Activated T-helper 1 cell treated with anti-CD3 and anti-CD28 coated beads, Interleukin-2, amount 50 U/mL, for 16 hours (primary cell): ENCODE data around the gene APOBEC3B.
"Not testable (repeated sequence)": the region's sequence is repeated elsewhere in the genome, so short reads cannot be mapped to it uniquely, and the experiment has no call there.

Source experiments
- DNase-seq, 2 donors: peaks; one replicate each; pipeline ENCODE4 v3.0.0-alpha.2; 2020; ENCODE audit warnings: low read depth in 1 of 2, low spot score in 1 of 2

The APOBEC3B gene

DNA sequence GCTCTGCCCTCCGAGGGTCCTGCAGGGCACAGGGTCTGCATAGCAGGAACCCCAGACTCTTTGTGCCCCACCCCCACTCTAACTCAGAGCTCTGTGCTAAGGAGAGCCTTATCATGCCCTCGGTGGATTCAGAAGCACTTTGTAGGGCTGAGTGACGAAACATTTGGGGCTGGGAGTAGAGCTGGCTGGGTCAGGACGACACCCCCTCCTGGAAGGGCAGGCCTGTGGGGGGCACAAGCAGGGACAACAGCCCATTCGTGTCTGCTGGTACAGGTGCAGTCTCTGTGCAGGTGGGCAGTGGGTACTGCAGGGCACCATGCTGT lies 15.8 kb upstream of the APOBEC3B start:
- DNase-seq, result no peak

DNA sequence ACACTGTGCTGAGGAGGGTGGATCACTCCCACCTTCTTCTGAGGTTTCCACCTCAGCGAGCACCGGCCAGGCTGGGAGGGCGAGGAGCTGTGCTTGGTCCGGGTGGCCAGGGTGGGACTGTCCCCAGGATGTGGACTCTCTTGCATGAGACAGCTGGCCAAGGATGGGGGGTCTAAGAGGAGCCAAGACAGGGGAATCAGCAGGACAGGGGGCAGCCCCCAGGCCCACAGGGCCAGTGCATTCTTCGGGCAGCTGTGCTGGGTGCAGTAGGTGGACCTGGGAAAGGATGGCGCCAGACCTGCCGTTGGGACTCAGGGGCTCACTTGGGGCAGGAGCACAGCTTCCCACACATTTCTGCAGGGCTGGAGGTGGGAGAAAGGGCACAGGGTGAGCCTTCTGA lies 15.2 kb upstream of the APOBEC3B start:
- DNase-seq, result no peak

DNA sequence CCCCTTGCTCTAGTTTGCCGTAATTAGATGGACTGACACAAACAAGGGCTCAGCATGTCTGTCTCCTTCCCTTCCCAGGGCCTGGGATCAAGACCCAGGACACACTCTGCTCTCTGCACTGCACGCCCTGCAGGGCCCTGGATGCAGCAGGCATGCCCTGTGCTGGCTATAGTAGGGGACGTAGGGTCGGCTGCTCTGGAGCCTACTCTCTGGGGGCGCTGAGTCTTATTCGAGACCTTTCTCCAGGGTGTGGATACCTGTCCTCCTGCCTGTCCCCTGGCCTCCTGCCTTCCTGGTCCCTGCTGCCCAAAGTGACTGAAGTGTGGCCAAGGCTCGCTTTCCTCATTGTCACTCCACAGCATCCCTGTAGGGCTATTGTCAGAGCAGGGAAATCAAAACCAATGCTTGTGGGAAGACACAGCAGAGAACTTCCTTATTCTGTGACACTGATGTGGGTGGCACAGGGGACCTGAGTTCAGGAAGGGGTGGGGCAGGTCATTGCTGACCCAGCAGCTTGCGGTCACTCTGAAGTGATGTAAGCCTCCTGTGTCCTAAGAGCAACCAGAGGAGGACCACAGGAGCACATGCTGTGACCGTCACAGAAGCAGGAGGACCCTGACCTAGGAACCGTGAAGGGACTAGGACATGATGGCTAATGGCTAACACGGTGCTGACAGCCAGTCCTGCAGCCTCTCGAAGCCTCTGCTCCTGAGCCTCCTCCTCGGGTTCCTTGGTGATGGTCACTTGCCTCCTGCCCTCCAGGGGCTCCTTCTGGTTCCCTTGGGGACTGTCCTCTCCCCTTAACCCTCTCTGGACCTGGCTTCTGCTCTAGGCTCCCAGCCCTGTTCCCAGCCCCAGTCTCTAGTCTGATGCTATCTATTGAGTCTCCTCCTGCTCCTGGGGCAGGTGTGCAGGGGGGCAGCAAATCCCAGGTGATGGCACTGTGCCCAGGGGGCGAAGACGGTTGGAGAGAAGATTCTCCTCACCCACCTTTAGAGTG lies 14.4 kb upstream of the APOBEC3B start:
- DNase-seq, result no peak

DNA sequence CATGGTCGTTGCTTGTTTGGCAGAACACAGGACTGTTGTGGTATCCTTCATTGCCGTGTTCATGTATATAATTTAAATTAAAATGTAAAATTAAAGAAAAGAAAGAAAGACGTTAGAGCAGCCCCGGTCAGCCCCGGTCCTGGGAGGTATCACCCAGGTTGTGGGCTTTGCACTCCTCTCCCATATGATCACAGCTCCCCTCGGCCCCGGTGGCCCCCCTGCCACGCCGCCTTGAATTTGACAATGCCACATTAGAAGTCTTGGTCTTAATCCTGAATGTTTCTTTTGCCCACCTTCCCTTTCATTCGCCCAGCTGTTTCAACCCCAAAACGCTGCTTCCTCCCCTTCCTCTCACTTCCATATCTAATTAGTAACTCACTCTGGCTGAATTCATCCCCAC lies 13.3 kb upstream of the APOBEC3B start:
- no peak for DNase-seq

DNA sequence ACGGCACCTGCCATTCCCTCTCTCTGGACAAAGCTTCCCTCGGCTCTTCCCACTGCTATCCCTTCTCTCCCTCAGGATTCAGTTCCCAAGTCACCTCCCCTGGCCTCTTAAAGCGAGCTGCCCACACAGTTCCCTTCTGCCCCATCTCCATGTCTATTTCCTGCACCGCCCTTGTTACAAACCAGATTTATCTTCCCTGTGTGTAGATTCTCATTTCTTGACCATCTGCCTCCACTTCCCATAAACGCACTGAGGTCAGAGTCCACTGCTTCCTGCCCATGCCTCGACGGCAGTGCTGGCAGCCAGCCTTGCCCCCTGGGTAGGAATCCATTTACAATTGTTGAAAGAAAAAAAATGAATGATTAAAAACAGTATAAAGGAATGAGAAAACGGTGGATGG lies 11.6 kb upstream of the APOBEC3B start:
- no peak for DNase-seq

DNA sequence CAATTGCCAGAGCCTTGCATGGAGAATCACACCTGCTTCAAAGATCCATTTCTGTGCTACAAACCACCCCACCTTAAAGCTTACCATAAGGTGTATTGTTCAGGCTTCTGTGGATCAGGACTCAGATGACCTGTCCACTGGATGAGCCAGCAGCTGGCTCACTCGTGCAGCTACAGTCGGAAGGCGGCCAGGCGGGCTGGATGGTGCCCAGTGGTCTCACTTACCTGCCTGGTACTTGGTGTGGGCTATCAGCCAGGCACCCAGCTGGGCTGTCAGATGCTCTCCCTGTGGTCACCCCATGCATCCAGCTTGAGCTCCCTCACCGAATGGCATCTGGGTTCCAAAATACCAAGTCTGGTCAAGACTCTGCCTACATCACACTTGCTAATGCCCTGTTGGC lies 10.9 kb upstream of the APOBEC3B start:
- no peak for DNase-seq

DNA sequence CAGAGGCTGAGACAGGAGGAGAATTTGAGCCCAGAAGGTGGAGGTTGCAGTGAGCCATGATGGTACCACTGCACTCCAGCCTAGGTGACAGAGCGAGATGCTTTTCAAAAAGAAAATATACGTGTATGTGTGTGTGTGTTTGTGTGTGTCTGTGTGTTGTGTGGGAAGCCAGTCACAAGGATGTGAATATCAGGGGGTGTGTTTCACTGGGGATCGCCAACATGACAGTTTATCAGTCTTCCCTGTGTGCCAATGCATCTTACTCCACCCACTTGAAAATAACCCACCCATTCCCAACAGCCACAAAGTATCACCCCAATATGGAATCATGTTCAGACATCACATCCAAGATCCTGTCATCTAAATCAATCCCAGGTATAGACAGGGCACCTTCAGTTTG lies 10.4 kb upstream of the APOBEC3B start:
- DNase-seq, result no peak

DNA sequence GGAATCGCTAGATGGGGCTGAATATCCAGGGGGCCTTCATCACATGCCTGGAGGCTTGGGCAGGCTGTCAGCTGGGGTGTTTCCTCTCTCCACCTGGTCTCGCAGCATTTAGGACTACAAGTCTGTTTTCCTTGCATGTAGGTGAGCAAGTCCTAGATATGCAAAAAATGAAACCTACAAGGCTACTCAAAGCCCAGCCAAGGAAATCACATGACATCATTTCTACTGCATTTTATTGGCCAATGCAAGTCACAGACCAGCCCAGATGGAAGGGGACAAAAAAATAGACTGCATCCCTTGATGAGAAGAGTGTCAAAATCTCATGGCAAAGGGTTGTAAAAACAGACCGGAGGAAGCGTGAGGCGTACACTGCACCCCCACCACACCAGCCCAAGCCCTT lies 9.6 kb upstream of the APOBEC3B start:
- no peak for DNase-seq

DNA sequence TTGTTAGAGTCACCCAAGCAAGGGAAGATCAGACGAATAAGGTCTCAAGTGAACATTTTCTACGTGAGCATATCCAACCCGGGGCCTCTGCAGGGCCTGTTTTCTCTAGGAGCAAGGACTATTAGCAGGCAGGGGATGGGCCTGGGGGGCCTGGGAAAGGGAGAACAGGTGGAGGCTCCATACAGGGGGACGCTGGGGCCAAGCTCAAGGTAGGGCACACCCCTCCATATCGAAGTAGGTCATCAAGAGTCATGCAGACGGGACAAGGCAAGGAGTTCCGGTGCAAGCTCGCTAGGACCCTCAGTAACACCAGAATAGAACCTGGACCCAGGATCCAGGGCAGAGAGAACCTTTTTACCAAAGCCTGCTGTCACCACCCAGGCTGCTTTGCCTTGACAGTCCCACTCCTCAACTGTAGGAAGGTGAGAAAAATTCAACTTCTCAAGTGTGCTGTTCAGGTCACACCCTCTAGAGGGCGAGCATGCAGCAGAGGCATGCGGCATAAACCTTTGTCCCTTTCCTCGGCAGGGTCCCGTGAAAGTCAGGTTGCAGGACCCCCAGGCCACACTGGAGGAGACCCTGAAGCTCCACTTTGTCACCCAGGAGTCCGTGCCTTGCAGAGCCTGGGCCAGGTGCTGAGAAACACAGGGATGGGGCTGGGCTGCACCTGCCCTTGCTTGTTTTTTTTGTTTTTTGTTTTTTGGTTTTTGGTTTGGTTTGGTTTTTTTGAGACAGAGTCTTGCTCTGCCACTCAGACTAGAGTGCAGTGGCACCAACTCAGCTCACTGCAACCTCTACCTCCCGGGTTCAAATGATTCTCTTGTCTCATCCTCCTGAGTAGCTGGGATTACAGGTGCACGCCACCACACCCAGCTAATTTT lies 8.6 kb upstream of the APOBEC3B start:
- DNase-seq, result peak in 1 of 2 donors; percentile 32

DNA sequence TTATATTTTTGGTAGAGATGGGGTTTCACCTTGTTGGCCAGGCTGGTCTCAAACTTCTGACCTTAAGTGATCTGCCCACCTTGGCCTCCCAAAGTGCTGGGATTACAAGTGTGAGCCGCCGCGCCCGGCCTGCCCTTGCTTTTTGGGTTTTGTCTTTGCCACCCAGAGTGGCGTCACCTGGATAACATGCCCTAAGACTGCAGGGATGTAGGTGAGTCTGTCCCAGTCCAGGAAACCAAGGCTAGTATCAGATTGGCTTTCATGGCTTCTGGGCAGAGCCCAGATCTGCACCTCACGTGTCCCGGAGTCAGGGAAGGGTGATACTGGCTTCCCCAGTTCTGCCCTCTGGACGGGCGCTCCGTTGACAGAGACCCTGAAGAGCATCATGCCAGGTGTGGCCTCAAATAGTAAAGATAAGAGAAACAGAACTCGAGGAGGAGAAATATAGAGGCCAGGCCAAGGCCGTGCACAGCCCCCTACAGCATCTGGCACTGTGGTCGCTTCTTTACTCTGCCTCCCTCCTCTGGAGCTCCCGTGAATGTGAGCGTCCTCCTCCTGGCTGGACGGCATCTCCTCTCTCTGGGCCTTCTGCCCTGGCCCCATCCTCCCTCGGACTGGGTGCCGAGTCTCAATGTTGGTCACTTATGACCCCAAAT lies 7.8 kb upstream of the APOBEC3B start:
- no peak for DNase-seq

DNA sequence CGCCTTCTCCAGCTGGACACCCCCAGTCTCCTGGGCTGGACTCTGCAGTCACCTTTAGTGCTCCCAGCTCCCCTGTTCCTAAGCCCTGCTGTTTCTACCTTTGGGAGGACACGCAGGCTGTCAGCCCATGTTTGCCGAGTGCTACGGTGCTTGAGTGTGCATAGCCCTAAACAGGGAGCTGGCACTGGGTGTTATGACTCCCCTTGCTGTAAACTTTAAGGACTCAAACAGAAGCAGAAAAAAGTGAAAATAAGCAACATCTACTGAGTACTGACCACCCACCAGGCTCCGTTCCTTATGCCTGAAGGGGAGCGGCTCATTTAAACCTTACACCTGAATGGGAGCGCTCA lies 7.3 kb upstream of the APOBEC3B start:
- no peak for DNase-seq

DNA sequence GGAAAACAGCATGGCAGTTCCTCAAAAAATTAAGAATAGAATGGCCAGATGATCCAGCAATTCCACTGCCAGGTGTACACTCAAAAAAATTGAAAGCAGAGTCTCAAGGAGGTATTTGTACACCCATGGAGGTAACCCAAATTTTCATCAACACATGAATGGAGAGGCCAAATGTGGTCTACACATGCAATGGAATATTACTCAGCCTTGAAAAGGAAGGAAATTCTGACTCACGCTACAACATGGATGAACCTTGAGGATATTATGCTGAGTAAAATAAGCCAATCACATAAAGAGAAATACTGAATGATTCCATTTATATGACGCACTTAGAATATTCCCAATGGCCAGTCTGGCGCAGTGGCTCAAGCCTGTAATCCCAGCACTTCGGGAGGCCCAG lies 4.9 kb upstream of the APOBEC3B start:
- not testable (repeated sequence) for DNase-seq

DNA sequence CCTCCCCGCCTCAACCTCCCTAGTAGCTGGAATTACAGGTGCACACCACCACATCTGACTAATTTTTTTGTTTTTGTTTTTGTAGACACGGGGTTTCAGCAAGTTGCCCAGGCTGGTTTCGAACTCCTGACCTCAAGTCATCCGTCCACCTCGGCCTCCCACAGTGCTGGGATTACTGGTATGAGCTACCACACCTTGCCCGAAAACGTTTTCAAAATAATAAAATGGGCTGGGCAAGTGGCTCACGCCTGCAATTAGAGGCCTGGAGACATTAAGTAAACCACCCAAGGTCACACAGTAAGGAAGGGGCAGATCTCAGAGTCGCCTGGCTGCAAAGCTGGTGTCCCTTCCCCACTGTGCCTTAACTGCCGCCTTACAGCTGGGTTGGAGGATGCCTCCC lies 1.6 kb upstream of the APOBEC3B start:
- not testable (repeated sequence) for DNase-seq

DNA sequence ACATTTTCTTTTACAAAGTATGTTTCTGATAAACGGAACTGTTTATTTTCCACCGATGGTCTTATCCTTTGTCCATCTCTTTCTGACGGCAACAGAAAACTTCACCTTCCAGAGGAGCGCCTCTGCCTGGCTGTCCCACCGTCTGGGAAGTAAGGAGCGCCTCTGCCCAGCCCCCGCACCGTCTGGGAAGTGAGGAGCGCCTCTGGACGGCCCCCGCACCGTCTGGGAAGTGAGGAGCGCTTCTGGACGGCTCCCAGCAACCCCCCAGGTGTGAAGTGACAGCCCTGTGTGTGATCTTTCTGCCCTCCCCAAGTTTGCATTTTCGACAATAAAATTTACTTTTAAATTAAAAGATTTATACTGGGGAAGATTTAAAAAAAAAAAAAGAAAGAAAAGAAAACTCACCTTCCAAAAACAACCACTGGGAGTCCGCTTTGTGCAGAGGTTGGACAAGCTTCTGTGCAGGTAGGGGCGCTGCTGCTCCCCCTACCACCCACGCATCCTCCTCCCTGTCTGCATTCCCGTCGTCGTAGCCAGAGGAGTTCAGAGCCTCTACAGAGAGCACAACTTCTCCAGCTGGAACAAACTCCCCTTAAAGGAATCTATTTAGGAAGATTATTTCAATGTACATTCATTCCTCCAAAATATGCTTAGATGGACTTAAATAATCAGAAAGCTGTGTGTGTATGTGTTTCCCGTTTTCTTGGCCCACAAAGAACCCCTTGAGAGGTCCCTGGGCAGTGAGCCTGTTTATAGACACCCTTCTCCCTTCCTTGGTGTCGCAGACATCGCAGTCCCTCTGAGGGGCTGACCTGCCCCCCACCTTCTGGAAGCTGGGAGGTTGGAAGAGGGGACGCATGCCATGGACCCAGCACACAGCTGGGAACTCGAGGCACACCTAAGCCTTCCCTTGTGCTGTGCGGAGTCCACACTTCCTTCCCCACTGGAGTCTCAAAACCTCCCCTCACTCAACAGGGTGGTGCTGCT lies 849 bp upstream of the APOBEC3B start:
- no peak for DNase-seq

DNA sequence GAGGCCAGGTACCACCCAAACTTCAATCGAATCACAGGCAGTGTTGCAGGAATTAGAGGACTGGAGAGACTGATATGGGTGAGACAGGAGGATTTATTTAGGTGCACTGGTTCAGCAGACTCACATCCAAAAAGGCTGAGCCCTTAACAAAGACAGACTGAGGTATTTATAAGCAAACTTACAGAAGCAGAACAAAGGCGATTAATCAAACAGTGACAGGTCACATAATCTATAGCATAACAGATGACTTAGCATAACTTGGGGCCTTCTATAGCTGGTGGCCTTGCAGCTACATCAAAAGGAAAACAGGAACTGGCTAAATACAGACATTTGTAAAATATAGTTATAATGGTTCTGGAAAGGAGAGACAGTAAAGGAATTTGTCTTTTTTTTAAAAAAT lies 2.1 kb downstream of the APOBEC3B start:
- DNase-seq, result no peak

DNA sequence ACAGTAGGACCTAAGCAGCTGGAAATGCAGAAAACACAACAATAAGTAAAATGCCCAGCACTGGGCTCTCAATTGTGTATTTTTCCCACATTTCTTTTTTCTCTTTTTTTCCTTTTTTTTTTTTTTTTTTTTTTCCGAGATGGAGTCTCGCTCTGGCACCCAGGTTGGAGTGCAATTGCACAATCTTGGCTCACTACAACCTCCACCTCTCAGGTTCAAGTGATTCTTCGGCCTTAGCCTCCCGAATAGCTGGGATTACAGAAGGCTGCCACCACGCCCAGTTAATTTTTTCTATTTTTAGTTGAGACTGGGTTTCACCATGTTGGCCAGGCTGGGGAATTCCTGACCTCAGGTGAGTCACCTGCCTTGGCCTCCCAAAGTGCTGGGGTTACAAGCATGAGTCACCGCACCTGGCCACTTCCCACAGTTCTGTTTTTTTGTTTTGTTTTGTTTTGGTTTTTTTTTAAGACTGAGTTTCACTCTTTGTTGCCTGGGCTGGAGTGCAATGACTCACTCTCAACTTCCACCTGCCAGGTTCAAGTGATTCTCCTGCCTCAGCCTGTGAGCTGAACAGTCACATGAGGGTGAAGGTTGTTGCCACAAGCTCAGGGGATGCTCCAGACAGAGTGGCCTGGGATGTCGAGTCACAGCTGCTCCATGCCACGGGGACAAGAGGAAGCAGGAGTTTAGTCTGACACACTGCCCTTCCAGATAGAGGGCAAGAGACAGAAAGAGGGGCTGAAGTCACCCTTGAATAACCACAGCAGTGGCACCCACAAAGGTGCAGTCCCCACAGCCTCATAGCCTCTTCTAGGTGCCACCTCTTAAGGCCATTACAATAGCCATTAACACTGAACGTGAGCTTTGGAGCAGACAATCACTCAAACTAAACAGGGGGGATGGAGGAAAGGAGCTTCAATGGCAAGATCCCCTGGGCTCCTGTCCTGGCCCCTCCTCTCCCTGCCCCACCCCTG lies 2.9 kb downstream of the APOBEC3B start:
- DNase-seq, result peak; percentile 32 to 78

DNA sequence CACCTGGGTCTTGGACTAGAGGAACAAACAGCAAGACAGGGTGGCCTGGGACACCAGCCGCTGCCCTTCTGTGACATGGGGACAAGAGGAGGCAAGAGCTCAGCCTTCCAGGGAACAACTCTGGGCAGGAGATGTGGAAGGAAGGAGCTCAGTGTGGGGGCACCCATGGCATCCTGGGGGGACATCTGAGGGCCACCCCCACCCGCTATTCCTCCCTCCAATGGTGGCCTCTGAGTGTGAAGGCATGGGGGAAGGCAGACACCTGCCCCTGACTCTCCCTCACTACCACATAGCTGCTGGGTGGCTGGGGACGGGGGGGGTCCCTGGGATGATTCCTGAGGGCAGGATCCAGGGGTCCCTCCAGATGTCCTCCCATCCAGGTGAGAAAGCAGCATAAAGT lies 4.5 kb downstream of the APOBEC3B start:
- DNase-seq, result no peak

DNA sequence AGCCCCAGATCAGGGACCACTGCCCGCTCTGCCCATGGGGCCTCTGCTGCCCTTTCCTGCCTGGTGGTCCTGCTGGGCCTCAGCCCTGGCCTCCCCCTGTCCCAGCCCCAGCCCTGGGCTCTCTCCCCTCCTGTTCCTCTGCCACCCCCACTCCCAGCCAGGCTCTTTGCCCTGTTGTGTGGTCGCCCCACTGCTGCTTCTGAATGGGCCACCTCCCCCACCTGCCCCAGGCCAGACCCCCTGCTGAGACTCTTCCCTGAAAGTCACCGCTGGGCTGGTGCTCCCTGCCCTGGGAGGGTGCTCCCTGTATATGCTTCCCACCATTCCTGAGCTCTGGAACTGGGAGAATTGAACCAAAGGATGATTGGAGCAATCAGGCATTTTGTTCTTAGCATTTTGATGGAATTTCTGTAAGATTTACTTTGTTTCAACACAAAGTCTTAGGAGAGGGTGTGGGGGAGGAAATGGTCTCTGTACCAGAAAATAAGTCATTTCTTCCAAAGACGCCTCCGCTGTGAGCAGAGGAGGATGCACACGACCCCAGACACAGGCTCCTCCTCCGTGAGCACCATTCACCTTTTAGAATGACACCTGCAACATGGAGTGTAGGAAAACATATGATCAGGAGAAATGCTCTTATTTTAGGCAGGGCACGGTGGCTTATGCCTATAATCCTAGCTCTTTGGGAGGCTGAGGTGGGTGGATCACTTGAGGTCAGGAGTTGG lies 5.2 kb downstream of the APOBEC3B start:
- DNase-seq, result no peak

DNA sequence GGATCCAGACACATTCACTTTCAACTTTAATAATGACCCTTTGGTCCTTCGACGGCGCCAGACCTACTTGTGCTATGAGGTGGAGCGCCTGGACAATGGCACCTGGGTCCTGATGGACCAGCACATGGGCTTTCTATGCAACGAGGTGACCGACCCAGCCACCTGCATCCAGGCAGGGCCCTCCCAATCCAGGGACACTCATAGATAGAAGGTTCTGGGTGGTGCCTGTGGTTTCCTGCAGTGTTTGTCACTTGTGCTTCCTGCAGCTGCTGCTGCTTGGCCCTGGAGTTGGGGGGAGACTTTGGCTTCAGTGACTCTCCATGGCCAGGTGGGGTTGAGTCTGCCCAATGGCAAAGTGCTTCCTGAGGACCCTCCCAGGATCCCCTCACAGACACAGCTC lies 7.3 kb downstream of the APOBEC3B start:
- DNase-seq, result no peak
